Thyroid gland (tissue), 4 donors: Measurements from ENCODE around the gene WASF2.

Experiments
- POLR2A ChIP-seq, 2 donors: fragments of 450-650 bp; IDR thresholded peaks; one replicate each; pipeline ENCODE4 v1.6.1; 2017; ENCODE audit warnings: antibody characterized with exemption in 2 of 2, mild to moderate bottlenecking in 2 of 2, moderate library complexity in 1 of 2
- TF ChIP-seq, protein P1 (sequence below), 6 experiments: fragments of 200-600 bp in 3 of 6; fragments of 450-650 bp in 3 of 6; sonication (generic) in 3 of 6; IDR thresholded peaks; one replicate each; pipeline ENCODE4 v1.5.1; 2016 to 2019; ENCODE audit warnings: antibody characterized with exemption in 6 of 6, mild to moderate bottlenecking in 2 of 6, inconsistent platforms in 1 of 6, moderate library complexity in 1 of 6

GRCh38 chr1:27446496-27447020 is 43.4 kb downstream of the WASF2 start:
- TF ChIP-seq POLR2A (IDR thresholded peaks at IDR 0.05): no peak
- TF ChIP-seq, protein P1, sequence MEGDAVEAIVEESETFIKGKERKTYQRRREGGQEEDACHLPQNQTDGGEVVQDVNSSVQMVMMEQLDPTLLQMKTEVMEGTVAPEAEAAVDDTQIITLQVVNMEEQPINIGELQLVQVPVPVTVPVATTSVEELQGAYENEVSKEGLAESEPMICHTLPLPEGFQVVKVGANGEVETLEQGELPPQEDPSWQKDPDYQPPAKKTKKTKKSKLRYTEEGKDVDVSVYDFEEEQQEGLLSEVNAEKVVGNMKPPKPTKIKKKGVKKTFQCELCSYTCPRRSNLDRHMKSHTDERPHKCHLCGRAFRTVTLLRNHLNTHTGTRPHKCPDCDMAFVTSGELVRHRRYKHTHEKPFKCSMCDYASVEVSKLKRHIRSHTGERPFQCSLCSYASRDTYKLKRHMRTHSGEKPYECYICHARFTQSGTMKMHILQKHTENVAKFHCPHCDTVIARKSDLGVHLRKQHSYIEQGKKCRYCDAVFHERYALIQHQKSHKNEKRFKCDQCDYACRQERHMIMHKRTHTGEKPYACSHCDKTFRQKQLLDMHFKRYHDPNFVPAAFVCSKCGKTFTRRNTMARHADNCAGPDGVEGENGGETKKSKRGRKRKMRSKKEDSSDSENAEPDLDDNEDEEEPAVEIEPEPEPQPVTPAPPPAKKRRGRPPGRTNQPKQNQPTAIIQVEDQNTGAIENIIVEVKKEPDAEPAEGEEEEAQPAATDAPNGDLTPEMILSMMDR (IDR thresholded peaks at IDR 0.05): no peak
